GM12801 (cell line): ENCODE measurements around the gene MRPS30.

Experiments used
- CTCF ChIP-seq: IDR thresholded peaks from one replicate; pipeline ENCODE4 v1.5.1; 2011; ENCODE audit warnings: control low read depth; ENCODE audit not compliant: insufficient read length; ENCODE audit errors: extremely low read depth

Gene MRPS30

GRCh38 chr5:44830951-44831350 lies 22.2 kb downstream of the MRPS30 start:
- no peak for TF ChIP-seq CTCF

- no peak for TF ChIP-seq CTCF
Measured at GRCh38 chr5:44833249-44833648, 24.5 kb downstream of the MRPS30 start.

- TF ChIP-seq CTCF: no peak
Measured at GRCh38 chr5:44835693-44836092, 26.9 kb downstream of the MRPS30 start.

- TF ChIP-seq CTCF: no peak
Measured at GRCh38 chr5:44839018-44839681, 30.4 kb downstream of the MRPS30 start.

GRCh38 chr5:44842496-44843282 lies 33.9 kb downstream of the MRPS30 start:
- no peak for TF ChIP-seq CTCF

- no peak for TF ChIP-seq CTCF
Measured at GRCh38 chr5:44844744-44845143, 36.0 kb downstream of the MRPS30 start.

GRCh38 chr5:44845777-44846176 lies 37.0 kb downstream of the MRPS30 start:
- TF ChIP-seq CTCF: no peak
